DND-41 (cell line): ENCODE data around the gene CDC42SE2.
"Not testable (repeated sequence)": the region's sequence is repeated elsewhere in the genome, so short reads cannot be mapped to it uniquely, and the experiment has no call there.

ENCODE experiments used
- ATAC-seq: fragments of 200-7000 bp; cut with Tn5 transposase; 3 replicates; pipeline ENCODE4 v1.9.1; 2021; ENCODE audit warnings: low read depth; ENCODE audit not compliant: insufficient read depth
- DNase-seq: peaks from one replicate; pipeline ENCODE4 v3.0.0-alpha.2; 2020
- H2AFZ ChIP-seq: 2 replicates; pipeline ENCODE4 v1.6.0; 2012; ENCODE audit warnings: low read depth, low read length
- H3K27ac ChIP-seq: 2 replicates; pipeline ENCODE4 v1.5.1; 2012; ENCODE audit warnings: low read length, inconsistent platforms
- H3K27me3 ChIP-seq: fragments of 200-600 bp; sonication (generic); 2 replicates; pipeline ENCODE4 v1.6.0; 2012; ENCODE audit warnings: low read length, mild to moderate bottlenecking, inconsistent platforms; ENCODE audit not compliant: insufficient read depth, poor library complexity
- H3K36me3 ChIP-seq: 2 replicates; pipeline ENCODE4 v1.5.1; 2012; ENCODE audit warnings: low read length, inconsistent platforms; ENCODE audit not compliant: insufficient read depth
- H3K4me1 ChIP-seq: 2 replicates; pipeline ENCODE4 v1.5.1; 2012; ENCODE audit warnings: mild to moderate bottlenecking, low read length; ENCODE audit not compliant: insufficient read depth
- H3K4me2 ChIP-seq: 2 replicates; pipeline ENCODE4 v1.6.0; 2012; ENCODE audit warnings: mild to moderate bottlenecking, moderate library complexity, low read length, inconsistent platforms; ENCODE audit not compliant: insufficient read depth
- H3K4me3 ChIP-seq, 2 experiments: fragments of 200-600 bp in 1 of 2; shearing (Covaris generic) in 1 of 2; 2 replicates each; pipeline ENCODE4 v1.5.1; 2012 to 2016; ENCODE audit warnings: inconsistent platforms in 2 of 2, low read length in 2 of 2, mild to moderate bottlenecking in 2 of 2, low read depth in 1 of 2, moderate library complexity in 1 of 2
- H3K79me2 ChIP-seq: 2 replicates; pipeline ENCODE4 v1.6.0; 2012; ENCODE audit warnings: low read length, inconsistent platforms; ENCODE audit not compliant: insufficient read depth
- H3K9ac ChIP-seq: 2 replicates; pipeline ENCODE4 v1.6.0; 2012; ENCODE audit warnings: low read depth, mild to moderate bottlenecking, inconsistent platforms, low read length, moderate library complexity
- H3K9me3 ChIP-seq: 2 replicates; pipeline ENCODE4 v1.5.1; 2012; ENCODE audit warnings: low read length, moderate library complexity, mild to moderate bottlenecking, inconsistent platforms; ENCODE audit not compliant: insufficient read depth, severe bottlenecking
- H4K20me1 ChIP-seq: 2 replicates; pipeline ENCODE4 v1.6.0; 2012; ENCODE audit warnings: low read length; ENCODE audit not compliant: insufficient read depth
- CTCF ChIP-seq: IDR thresholded peaks from 2 replicates; pipeline ENCODE4 v1.5.1; 2012; ENCODE audit warnings: borderline replicate concordance, low read length, moderate library complexity, mild to moderate bottlenecking; ENCODE audit not compliant: poor library complexity, severe bottlenecking; ENCODE audit errors: extremely low read depth
- EZH2 ChIP-seq: IDR thresholded peaks from 3 replicates; pipeline ENCODE4 v1.6.1; 2012; ENCODE audit warnings: borderline replicate concordance, low read depth, mild to moderate bottlenecking, moderate library complexity, low read length, inconsistent platforms; ENCODE audit not compliant: severe bottlenecking

CDC42SE2 gene

GRCh38 chr5:131305906-131306305 is 42.1 kb downstream of the CDC42SE2 start:
- Histone ChIP-seq H2AFZ (no peak overlapping the region), H3K79me2 (peaks cover 60% of the 10 kb centered on the region), H3K4me2 (no peak overlapping the region), H3K4me1 (no peaks in the 10 kb centered on the region), H3K36me3 (no peaks in the 10 kb centered on the region), H3K27ac (no peak overlapping the region), H3K27me3 (no peaks in the 10 kb centered on the region), H3K4me3 (no peak overlapping the region), H4K20me1 (peaks cover 13% of the 10 kb centered on the region; the same call in 1 of the 2 replicates), H3K9me3 (no peaks in the 10 kb centered on the region), H3K9ac (no peak overlapping the region)
- TF ChIP-seq CTCF (no peak), EZH2 (no peak)
- ATAC-seq (no peak), DNase-seq (no peak)

DNA sequence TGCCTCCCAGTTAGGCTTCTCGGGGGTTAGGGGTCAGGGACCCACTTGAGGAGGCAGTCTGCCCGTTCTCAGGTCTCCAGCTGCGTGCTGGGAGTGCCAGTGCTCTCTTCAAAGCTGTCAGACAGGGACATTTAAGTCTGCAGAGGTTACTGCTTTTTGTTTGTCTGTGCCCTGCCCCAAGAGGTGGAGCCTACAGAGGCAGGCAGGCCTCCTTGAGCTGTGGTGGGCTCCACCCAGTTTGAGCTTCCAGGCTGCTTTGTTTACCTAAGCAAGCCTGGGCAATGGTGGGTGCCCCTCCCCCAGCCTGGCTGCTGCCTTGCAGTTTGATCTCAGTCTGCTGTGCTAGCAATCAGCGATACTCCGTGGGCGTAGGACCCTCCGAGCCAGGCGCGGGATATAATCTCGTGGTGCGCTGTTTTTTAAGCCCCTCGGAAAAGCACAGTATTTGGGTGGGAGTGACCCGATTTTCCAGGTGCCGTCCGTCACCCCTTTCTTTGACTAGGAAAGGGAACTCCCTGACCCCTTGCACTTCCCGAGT is 48.5 kb downstream of the CDC42SE2 start:
- not testable (repeated sequence) for H3K27ac ChIP-seq, H3K4me3 ChIP-seq, H2AFZ ChIP-seq

GRCh38 chr5:131316026-131316425 is 52.2 kb downstream of the CDC42SE2 start:
- TF ChIP-seq CTCF (no peak), EZH2 (no peak)
- H3K4me2 ChIP-seq = no peak overlapping the region
- no peak for DNase-seq
- H3K79me2 ChIP-seq = peaks cover 79% of the 10 kb centered on the region
- no peak overlapping the region for H3K9ac ChIP-seq
- H2AFZ ChIP-seq = no peak overlapping the region
- no peaks in the 10 kb centered on the region for H3K27me3 ChIP-seq
- no peak overlapping the region for H3K4me3 ChIP-seq
- peaks cover 44% of the 10 kb centered on the region for H3K36me3 ChIP-seq
- H4K20me1 ChIP-seq = peaks cover 34% of the 10 kb centered on the region
- no peaks in the 10 kb centered on the region for H3K4me1 ChIP-seq
- no peak for ATAC-seq
- no peaks in the 10 kb centered on the region for H3K9me3 ChIP-seq
- H3K27ac ChIP-seq = no peak overlapping the region

More for the DNA sequence above, 48.5 kb downstream of the CDC42SE2 start:
- not testable (repeated sequence) for ATAC-seq, H3K4me1 ChIP-seq, H3K4me2 ChIP-seq, H3K9ac ChIP-seq, H3K27me3 ChIP-seq, H3K9me3 ChIP-seq
- peak; percentile 61 for DNase-seq
- Histone ChIP-seq H3K36me3 (peaks cover 22% of the 10 kb centered on the region; the same call in 1 of the 2 replicates), H4K20me1 (peaks cover 29% of the 10 kb centered on the region), H3K79me2 (peaks cover 56% of the 10 kb centered on the region)

DNA sequence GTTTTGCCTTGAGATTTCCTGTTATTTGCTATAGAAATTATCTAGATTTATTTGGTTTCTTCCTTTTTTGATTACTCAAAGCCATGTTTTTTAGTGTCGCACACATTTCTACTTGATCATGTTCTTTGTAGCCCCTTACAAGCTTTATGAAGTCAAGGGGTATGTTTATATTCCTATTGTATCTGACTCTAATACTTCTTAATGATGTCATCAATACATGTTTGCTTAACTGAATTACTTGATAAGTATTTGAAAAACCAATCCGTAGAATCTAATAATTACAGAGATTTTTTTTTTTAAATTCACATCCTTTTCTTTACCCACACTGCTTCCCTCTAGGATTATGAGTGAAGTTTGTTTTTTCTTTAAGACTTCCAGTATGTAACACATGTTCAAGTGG is 53.0 kb downstream of the CDC42SE2 start:
- Histone ChIP-seq H2AFZ (no peak overlapping the region), H3K27ac (no peak overlapping the region), H3K79me2 (peaks cover 85% of the 10 kb centered on the region), H4K20me1 (peaks cover 34% of the 10 kb centered on the region), H3K4me3 (no peak overlapping the region), H3K4me1 (no peaks in the 10 kb centered on the region), H3K36me3 (peaks cover 51% of the 10 kb centered on the region), H3K4me2 (no peak overlapping the region), H3K9me3 (no peaks in the 10 kb centered on the region), H3K9ac (no peak overlapping the region), H3K27me3 (no peaks in the 10 kb centered on the region)
- no peak for ATAC-seq
- no peak for DNase-seq
- TF ChIP-seq CTCF (no peak), EZH2 (no peak)
